HG03095 (cell line): ENCODE measurements around the gene FAM216B.
"Not testable (repeated sequence)": the region's sequence is repeated elsewhere in the genome, so short reads cannot be mapped to it uniquely, and the experiment has no call there.

ENCODE experiments used
- ATAC-seq: cut with Tn5 transposase; IDR thresholded peaks from one replicate; pipeline ENCODE4 v1.9.1; 2021; ENCODE audit warnings: moderate library complexity; ENCODE audit not compliant: unreplicated experiment

The FAM216B gene

GRCh38 chr13:42777467-42777866 lies 3.9 kb upstream of the FAM216B start:
- no peak for ATAC-seq

- no peak for ATAC-seq
These were observed 1.3 kb upstream of the FAM216B start for GRCh38 chr13:42780044-42780443.

- ATAC-seq: no peak
These were observed 5.3 kb downstream of the FAM216B start for GRCh38 chr13:42786715-42787114.

- no peak for ATAC-seq
These were observed 7.2 kb downstream of the FAM216B start for GRCh38 chr13:42788601-42789000.

GRCh38 chr13:42792154-42792553 lies 10.8 kb downstream of the FAM216B start:
- no peak for ATAC-seq

DNA sequence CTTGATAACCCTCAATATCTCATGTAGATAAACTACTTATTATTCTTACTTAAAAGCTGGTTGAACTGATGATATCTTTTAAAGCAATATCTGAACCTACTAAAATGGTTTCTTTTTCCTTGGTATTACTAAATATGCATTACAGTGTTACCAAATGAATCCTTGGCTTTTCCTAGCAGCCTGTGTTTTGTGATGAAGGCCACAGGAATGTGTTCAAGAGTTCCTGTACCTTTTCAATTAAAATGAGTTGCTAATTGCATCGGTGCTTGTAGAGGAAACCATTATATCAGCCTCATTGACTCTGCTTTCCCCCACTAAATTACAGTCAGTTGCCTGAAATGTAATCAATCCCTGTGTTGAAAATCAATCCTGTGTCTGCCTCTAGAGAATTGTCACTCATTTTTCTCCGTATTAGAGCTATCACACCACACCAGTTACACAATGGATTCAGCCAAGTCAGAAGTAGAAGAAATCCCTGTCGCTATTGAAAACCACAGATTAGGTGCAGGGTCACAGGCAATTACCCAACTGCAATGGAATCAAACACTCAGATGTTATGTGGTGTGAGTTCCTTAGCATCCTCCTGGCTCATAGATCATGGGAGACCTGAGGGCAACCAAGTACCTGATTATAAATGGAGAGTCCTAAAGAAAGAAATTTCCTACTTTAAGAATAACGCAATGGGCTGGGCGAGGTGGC lies 13.3 kb downstream of the FAM216B start:
- no peak for ATAC-seq

- no peak for ATAC-seq
These were observed 14.3 kb downstream of the FAM216B start for GRCh38 chr13:42795666-42796065.

DNA sequence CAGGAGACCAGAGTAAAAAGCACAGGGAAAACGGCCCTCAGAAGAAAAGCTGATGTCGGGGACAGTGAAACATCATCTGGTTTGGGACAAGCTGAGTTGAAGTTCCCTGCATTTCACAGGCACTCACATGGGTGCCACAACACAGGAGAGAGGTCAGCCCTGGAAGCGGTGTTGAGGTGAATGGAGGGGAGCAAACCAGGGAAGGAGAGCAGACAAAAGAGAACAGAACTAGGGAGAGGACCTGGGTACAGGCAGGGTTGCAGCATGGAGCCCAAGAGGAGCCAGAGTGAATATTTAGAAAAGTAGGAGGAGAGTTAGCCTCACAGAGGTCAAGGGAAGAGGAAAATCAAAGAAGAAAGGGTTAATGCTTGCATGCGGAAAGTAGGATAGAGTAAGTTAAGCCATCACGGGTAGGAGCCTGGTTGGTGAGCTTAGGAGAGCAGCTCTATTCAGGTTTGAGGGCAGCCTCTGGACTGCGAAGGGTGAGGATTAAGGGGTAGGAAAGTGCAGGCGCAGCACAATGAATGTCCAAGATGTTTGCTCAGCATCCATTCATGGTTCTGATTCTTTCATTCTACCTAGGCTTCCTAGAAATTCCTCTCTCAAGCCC lies 15.5 kb downstream of the FAM216B start:
- no peak for ATAC-seq

GRCh38 chr13:42798118-42798517 lies 16.7 kb downstream of the FAM216B start:
- no peak for ATAC-seq

DNA sequence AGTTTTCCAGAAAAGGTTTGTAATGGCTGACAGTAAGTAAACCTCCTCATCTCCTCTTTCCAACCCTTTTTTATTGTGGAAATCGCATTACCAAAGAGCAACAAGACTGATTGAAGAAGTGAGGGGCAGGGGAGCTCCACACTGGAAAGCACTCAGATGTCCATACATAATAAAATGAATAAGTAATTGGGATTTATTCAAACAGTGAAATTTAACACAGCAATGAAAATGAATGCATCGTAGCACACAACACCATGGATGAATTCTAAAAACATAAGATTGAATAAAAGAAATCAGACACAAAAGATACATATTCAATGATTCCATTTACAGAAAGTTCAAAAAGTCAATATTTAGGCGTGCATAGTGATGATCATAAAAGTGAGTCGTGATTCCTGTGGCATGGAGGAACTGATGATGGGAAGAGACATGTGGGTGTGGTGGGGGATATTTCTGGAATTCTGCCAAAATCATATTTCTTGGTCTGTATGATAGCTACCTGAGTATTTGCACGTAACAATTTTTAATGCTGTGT lies 18.8 kb downstream of the FAM216B start:
- ATAC-seq: no peak

- no peak for ATAC-seq
These were observed 22.3 kb downstream of the FAM216B start for GRCh38 chr13:42803563-42804204.

DNA sequence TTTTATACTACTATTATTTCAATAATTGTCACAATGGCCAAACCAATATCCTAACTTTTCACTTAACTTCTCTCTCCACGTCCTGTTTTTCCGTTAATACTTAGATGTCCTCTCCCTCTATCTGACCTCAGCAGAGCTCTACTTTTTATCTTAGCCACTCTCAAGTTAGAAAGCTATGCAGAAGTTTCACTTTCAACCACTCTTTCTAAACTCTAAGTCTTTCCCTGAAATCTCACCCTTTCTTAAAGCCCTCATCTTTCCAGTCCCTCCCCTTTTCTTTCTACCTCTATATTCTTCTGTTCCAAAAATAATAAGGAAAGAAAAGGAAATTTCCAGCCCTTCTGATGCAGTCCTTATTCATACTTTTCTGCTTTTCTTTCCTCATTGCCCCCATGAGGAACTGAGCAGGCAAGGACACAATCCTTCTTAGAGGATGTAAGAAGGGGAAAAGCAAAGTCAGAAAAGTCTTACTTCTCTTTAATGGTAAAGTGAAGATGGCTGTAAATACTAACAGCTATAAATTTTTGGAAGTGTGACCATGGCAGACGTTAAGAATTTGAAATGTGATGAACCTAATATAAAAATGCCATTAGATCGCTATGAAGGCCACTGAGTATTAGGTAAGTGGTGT lies 23.0 kb downstream of the FAM216B start:
- ATAC-seq: peak; percentile 83

GRCh38 chr13:42807241-42807640 lies 25.9 kb downstream of the FAM216B start:
- ATAC-seq: no peak

DNA sequence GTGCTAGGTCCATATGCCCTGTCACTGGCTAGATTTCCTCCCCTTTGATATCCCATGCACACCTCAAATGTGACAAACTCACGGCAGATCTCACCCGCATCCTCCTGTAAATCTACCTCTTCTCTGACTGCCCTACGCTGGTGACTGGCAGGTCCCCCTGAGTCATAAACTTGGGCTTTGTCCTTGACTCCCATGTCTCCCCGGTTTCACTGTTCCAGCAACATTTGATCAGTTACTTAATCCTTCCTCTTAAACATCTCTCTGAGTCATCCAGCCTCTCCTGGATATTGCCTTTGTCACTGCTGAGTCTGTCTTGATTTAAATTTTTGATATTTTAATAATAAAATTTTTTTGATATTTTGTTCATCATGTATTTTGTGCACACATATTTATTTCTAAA lies 26.5 kb downstream of the FAM216B start:
- ATAC-seq: no peak

- ATAC-seq: no peak
These were observed 27.1 kb downstream of the FAM216B start for GRCh38 chr13:42808341-42808940.

DNA sequence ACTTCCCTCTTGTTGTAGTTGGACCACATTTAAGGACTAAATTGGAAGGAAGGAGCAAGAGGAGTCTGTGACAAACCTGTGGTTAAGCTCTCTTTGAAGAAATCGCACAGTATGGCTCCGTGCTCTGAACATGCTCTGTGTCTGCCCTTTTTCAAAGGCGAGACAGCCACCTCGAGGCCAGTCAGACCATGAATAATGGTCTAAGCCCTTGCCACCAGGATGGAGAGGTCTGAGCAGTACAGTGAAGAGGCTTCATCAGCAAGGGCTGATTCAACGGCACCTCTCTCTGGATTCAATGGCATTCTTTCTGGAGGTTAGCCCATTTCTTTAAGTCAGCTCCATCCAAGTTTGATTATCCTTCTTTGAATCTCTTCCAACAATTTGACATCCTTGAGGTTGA lies 30.9 kb downstream of the FAM216B start:
- no peak for ATAC-seq

GRCh38 chr13:42814868-42815267 lies 33.5 kb downstream of the FAM216B start:
- ATAC-seq: no peak

- no peak for ATAC-seq
These were observed 34.3 kb downstream of the FAM216B start for GRCh38 chr13:42815681-42816080.

GRCh38 chr13:42816538-42816937 lies 35.2 kb downstream of the FAM216B start:
- no peak for ATAC-seq

DNA sequence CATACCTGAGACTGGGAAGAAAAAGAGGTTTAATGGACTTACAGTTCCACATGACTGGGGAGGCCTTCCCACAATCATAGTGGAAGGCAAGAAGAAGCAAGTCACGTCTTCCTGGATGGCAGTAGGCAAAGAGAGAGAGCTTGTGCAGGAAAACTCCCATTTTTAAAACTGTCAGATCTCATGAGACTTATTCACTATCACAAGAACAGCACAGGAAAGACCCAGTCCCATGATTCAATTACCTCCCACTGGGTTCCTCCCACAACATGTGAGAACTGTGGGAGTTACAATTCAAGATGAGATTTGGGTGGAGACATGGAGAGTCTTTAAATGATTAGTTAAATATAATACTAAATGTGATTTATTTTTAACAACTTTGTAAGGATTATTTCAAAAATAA lies 38.3 kb downstream of the FAM216B start:
- not testable (repeated sequence) for ATAC-seq

GRCh38 chr13:42820451-42820850 lies 39.1 kb downstream of the FAM216B start:
- ATAC-seq: no peak
